Erythroblast (primary cell): ENCODE data around the gene NT5C3B.
"Not testable (repeated sequence)": the region's sequence is repeated elsewhere in the genome, so short reads cannot be mapped to it uniquely, and the experiment has no call there.

Experiments used
- GATA1 ChIP-seq: IDR thresholded peaks from 2 replicates; pipeline ENCODE4 v1.6.1; 2011; ENCODE audit warnings: low read depth, mild to moderate bottlenecking, control low read depth, low read length, moderate library complexity
- POLR2A ChIP-seq: IDR thresholded peaks from 2 replicates; pipeline ENCODE4 v1.6.1; 2011; ENCODE audit warnings: mild to moderate bottlenecking, low read length

DNA sequence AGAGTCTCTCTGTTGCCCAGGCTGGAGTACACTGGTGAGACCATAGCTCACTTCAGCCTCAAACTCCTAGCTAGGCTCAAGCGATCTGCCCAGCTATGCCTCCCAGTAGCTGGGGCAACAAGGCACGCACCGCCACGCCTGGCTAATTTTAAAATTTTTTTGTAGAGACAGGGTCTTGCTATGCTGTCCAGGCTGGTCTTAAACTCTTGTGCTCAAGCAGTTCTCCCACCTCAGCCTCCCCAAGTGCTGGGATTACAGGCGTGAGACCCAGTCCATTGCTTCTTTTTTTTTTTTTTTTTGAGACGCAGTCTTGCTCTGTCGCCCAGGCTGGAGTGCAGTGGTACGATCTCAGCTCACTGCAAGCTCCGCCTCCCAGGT lies 38.2 kb upstream of the NT5C3B start:
- not testable (repeated sequence) for TF ChIP-seq POLR2A, GATA1
